Activated gamma-delta T cell treated with anti-CD3 and anti-CD28 coated beads, Interleukin-2, amount 50 U/mL, for 16 hours (primary cell): ENCODE measurements around the gene CACNG7.
A peak's percentile ranks its signal among the peaks of the same experiment; 100 is the strongest.

ENCODE experiments used
- DNase-seq: peaks from one replicate; pipeline ENCODE4 v3.0.0-alpha.2; 2020; ENCODE audit warnings: low read depth

The CACNG7 gene

GRCh38 chr19:53879140-53880081 lies 29.7 kb upstream of the CACNG7 start:
- DNase-seq = peak; percentile 77

GRCh38 chr19:53880711-53881481 lies 28.2 kb upstream of the CACNG7 start:
- DNase-seq = no peak

- DNase-seq = peak; percentile 36
Measured at GRCh38 chr19:53881482-53882390, 27.3 kb upstream of the CACNG7 start, which contains the start of gene PRKCG. PRKCG (plus strand) TSS chr19:53882197; CDS start chr19:53882495, 298 bp downstream.

DNA sequence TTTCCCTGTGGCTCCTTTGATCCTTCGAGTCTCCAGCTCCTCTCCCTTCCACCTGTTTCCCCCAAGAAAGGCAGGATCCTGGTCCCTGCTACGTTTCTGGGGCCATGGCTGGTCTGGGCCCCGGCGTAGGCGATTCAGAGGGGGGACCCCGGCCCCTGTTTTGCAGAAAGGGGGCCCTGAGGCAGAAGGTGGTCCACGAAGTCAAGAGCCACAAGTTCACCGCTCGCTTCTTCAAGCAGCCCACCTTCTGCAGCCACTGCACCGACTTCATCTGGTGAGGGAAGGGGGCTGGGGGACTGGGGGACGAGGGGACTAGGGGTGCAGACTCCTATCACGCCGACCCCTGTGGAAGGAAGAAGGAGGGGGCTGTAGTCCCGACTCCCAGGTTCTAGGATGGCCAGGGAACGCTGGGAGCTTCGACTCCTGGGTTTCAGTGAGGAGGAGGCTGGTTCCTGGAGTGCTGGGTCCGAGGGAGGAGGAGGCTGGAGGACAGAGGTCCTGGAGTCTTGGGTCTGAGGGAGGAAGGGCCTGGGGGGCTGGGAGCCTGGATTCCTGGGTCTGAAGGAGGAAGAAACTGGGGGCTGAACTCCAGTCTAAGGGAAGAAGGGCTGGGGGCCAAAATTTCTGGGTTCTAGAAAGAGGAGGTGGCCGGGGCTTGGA lies 26.6 kb upstream of the CACNG7 start:
- DNase-seq = no peak

GRCh38 chr19:53883231-53883661 lies 25.8 kb upstream of the CACNG7 start:
- peak; percentile 27 for DNase-seq

DNA sequence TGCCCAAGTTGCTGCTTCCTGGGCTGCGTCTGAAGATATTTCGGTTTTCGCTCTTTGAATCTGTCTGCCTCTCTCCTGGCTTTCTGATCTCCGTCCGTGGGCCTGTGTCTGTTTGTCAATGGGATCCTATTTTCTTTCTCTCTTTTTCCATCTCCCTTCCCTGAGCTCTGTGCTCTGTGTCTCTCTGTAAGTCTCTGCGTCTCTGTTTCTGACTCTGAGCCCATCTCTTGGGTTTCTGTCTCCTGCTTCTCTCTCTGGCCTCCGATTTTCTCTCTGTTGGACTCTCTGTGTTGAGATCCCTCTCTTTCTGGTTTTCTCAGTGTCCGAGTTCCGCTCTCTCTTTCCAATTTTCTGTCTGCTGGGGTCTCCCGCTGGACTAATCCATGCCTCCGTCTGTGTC lies 25.3 kb upstream of the CACNG7 start:
- no peak for DNase-seq

- DNase-seq = no peak
Measured at GRCh38 chr19:53884256-53884655, 24.8 kb upstream of the CACNG7 start.

GRCh38 chr19:53885036-53885435 lies 24.0 kb upstream of the CACNG7 start:
- no peak for DNase-seq

GRCh38 chr19:53892301-53892980 lies 16.6 kb upstream of the CACNG7 start:
- no peak for DNase-seq

DNA sequence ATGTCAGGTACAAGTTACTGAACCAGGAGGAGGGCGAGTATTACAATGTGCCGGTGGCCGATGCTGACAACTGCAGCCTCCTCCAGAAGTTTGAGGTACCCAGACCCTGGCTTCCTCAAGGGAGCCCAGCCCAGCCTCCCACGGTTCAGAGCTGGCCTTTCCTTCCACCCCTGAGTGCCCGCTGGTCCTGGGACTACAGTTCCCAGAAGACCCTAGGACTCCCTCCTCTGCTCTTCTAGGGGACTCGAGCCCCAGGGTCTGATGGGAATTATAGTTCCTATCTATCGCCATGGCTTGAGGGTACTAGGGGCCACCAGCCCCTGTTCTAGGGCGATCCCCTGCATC lies 16.1 kb upstream of the CACNG7 start:
- no peak for DNase-seq

- DNase-seq = no peak
Measured at GRCh38 chr19:53894707-53895106, 14.4 kb upstream of the CACNG7 start.

DNA sequence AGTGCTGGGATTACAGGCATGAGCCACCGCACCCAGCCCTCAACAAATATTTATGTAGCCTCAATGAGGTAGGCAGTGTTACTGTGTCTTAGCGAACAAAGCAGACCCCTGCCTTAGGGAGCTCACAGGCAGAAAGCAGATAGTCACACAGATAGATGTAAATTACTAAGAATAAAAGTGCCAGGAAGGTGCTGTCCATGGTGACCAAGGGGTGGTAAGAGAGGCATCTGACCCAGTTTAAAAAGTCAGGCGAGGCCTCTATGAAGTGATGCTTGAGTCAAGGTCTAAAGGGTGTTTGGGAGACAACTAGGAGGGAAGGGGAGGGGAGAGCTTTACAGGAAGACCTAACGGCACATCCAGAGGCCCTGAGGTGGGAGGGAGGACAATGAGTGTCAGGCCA lies 12.4 kb upstream of the CACNG7 start:
- DNase-seq = no peak

GRCh38 chr19:53897459-53897858 lies 11.6 kb upstream of the CACNG7 start:
- DNase-seq = no peak

DNA sequence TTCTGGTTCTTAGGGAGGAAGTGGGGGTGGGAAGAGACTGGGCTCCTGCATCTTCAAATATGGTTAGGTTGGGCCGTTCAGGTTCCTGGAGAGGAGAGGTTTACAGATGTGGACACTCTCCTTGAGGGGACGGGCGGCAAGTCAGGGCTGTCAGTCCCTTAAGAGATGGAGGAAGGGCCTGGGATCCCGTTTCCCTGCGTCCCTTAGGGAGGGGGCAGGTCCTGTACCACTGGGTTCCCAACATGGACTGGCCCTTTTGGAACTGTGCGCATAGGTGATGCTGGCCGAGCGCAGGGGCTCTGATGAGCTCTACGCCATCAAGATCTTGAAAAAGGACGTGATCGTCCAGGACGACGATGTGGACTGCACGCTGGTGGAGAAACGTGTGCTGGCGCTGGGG lies 10.9 kb upstream of the CACNG7 start:
- DNase-seq = no peak

- no peak for DNase-seq
Measured at GRCh38 chr19:53898636-53899341, 10.3 kb upstream of the CACNG7 start.

DNA sequence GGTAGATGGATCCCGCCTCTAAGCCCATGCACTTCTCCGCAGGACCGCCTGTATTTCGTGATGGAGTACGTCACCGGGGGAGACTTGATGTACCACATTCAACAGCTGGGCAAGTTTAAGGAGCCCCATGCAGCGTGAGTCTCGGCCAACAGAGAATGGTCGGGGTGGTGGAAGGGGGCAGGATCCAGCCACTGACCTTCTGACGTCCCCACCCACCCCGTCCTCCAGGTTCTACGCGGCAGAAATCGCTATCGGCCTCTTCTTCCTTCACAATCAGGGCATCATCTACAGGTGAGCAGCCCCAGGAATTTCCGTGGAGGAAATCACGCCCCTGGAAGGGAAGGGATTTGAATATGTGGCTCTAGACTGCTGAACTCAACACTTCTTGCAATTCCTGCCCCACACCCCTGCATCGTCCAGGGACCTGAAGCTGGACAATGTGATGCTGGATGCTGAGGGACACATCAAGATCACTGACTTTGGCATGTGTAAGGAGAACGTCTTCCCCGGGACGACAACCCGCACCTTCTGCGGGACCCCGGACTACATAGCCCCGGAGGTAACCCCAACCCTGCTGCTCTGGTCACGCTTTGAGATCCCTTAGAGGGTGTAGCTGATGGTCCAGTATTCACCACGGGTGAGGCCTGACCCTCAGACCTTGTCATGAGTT lies 8.8 kb upstream of the CACNG7 start:
- no peak for DNase-seq

GRCh38 chr19:53903055-53903680 lies 5.9 kb upstream of the CACNG7 start:
- no peak for DNase-seq

DNA sequence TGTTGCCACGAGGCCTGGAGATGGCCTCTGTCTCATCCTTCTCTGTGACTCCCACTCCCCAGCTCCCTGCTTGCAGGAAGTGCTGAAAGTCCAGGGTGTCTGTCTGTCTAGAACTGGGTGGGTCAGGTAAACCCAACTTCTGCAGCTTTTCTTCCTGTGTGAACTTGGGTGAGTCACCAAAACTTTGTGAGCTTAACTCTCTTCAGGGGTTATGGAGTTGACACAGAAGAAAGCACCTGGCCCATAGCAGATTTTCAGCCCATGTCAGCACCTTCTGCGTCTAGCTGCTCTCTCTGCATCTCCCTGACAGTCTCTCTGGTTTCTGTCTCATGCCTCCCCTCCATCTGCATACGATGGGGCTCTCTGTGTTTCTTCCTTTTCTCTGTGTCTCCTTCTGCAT lies 4.2 kb upstream of the CACNG7 start:
- DNase-seq = no peak

- DNase-seq = no peak
Measured at GRCh38 chr19:53905787-53906186, 3.3 kb upstream of the CACNG7 start.
